ENCODE data around the gene DYNC1H1. TPM values are rescaled to one million over a fixed set of nuclear protein-coding genes. Genes with fewer than 3 reads are reported as not detected.
A peak's percentile ranks its signal among the peaks of the same experiment; 100 is the strongest.

Gene DYNC1H1
- total RNA-seq, 1 donor, result 455 TPM

- DNase-seq (ENCODE audit: low read depth in 2 of 3, low spot score in 2 of 3), result no peak
Observed at GRCh38 chr14:102028733-102029132, 64.4 kb downstream of the DYNC1H1 start.

- no peak for DNase-seq (ENCODE audit: low read depth in 2 of 3, low spot score in 2 of 3)
Observed at GRCh38 chr14:102029956-102030355, 65.6 kb downstream of the DYNC1H1 start.

- no peak for DNase-seq (ENCODE audit: low read depth in 2 of 3, low spot score in 2 of 3)
Observed at GRCh38 chr14:102033241-102033640, 68.9 kb downstream of the DYNC1H1 start.

GRCh38 chr14:102034301-102034700, 69.9 kb downstream of the DYNC1H1 start:
- no peak for DNase-seq (ENCODE audit: low read depth in 2 of 3, low spot score in 2 of 3)

- DNase-seq (ENCODE audit: low read depth in 2 of 3, low spot score in 2 of 3), result no peak
Observed at GRCh38 chr14:102035914-102036313, 71.5 kb downstream of the DYNC1H1 start.

- DNase-seq (ENCODE audit: low read depth in 2 of 3, low spot score in 2 of 3), result no peak
Observed at GRCh38 chr14:102037686-102038085, 73.3 kb downstream of the DYNC1H1 start.

- DNase-seq (ENCODE audit: low read depth in 2 of 3, low spot score in 2 of 3), result no peak
Observed at GRCh38 chr14:102039157-102039556, 74.8 kb downstream of the DYNC1H1 start.

GRCh38 chr14:102040153-102040552, 75.8 kb downstream of the DYNC1H1 start:
- DNase-seq (ENCODE audit: low read depth in 2 of 3, low spot score in 2 of 3), result no peak

- DNase-seq (ENCODE audit: low read depth in 2 of 3, low spot score in 2 of 3), result no peak
Observed at GRCh38 chr14:102042699-102043098, 78.3 kb downstream of the DYNC1H1 start.

GRCh38 chr14:102043251-102044025, 79.1 kb downstream of the DYNC1H1 start:
- DNase-seq (ENCODE audit: low read depth in 2 of 3, low spot score in 2 of 3), result no peak

- no peak for DNase-seq (ENCODE audit: low read depth in 2 of 3, low spot score in 2 of 3)
Observed at GRCh38 chr14:102044566-102044965, 80.2 kb downstream of the DYNC1H1 start.

- DNase-seq (ENCODE audit: low read depth in 2 of 3, low spot score in 2 of 3), result peak in 2 of 3 donors; percentile 40 to 44
Observed at GRCh38 chr14:102046337-102047278, 82.2 kb downstream of the DYNC1H1 start.

- DNase-seq (ENCODE audit: low read depth in 2 of 3, low spot score in 2 of 3), result no peak
Observed at GRCh38 chr14:102047808-102048540, 83.6 kb downstream of the DYNC1H1 start.

GRCh38 chr14:102049258-102050025, 85.1 kb downstream of the DYNC1H1 start:
- no peak for DNase-seq (ENCODE audit: low read depth in 2 of 3, low spot score in 2 of 3)

GRCh38 chr14:102050026-102050405, 85.6 kb downstream of the DYNC1H1 start:
- no peak for DNase-seq (ENCODE audit: low read depth in 2 of 3, low spot score in 2 of 3)

- DNase-seq (ENCODE audit: low read depth in 2 of 3, low spot score in 2 of 3), result no peak
Observed at GRCh38 chr14:102050625-102051024, 86.3 kb downstream of the DYNC1H1 start.

- DNase-seq (ENCODE audit: low read depth in 2 of 3, low spot score in 2 of 3), result no peak
Observed at GRCh38 chr14:102052522-102052921, 88.1 kb downstream of the DYNC1H1 start.

GRCh38 chr14:102055181-102055901, 91.0 kb downstream of the DYNC1H1 start:
- no peak for DNase-seq (ENCODE audit: low read depth in 2 of 3, low spot score in 2 of 3)

GRCh38 chr14:102056694-102057442, 92.5 kb downstream of the DYNC1H1 start:
- no peak for DNase-seq (ENCODE audit: low read depth in 2 of 3, low spot score in 2 of 3)

All from hematopoietic multipotent progenitor cell (in vitro differentiated cells).